Rectal smooth muscle tissue (tissue), 1 donor: ENCODE results near the gene DIRAS3.

ENCODE experiments used
- H3K27ac ChIP-seq: one replicate; pipeline ENCODE4 v1.7.0; 2013; ENCODE audit warnings: low read depth, low read length, inconsistent platforms
- H3K27me3 ChIP-seq: one replicate; pipeline ENCODE4 v1.7.0; 2013; ENCODE audit warnings: low read length; ENCODE audit not compliant: control insufficient read depth, insufficient read depth
- H3K36me3 ChIP-seq: one replicate; pipeline ENCODE4 v1.7.0; 2013; ENCODE audit warnings: low read length; ENCODE audit not compliant: control insufficient read depth, insufficient read depth
- H3K4me1 ChIP-seq: one replicate; pipeline ENCODE4 v1.7.0; 2013; ENCODE audit warnings: low read length; ENCODE audit not compliant: control insufficient read depth, insufficient read depth
- H3K4me3 ChIP-seq: one replicate; pipeline ENCODE4 v1.7.0; 2013; ENCODE audit warnings: low read length
- H3K9ac ChIP-seq: one replicate; pipeline ENCODE4 v1.7.0; 2013; ENCODE audit warnings: low read length

Gene DIRAS3

DNA sequence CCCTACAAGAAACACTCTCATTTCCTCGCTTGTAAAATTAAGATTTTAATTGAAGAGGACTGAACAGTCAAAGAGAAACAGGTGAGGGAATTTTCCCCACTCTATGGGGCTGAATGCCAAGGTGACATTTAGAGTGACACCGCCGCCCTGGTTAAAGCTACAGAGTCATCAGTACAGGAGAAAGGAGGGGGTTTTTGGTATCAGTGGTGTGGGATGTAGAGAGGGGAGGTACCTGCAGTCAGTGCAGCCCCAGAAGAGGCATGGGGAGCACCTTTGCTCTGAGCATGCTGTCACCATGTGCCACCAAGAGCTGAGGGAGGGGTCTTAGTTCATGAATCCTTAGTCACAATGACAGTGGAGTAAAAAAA, 2.8 kb downstream of the DIRAS3 start:
- no peaks in the 10 kb centered on the region for H3K36me3 ChIP-seq
- H3K27me3 ChIP-seq = no peaks in the 10 kb centered on the region
- H3K4me1 ChIP-seq = no peaks in the 10 kb centered on the region

DNA sequence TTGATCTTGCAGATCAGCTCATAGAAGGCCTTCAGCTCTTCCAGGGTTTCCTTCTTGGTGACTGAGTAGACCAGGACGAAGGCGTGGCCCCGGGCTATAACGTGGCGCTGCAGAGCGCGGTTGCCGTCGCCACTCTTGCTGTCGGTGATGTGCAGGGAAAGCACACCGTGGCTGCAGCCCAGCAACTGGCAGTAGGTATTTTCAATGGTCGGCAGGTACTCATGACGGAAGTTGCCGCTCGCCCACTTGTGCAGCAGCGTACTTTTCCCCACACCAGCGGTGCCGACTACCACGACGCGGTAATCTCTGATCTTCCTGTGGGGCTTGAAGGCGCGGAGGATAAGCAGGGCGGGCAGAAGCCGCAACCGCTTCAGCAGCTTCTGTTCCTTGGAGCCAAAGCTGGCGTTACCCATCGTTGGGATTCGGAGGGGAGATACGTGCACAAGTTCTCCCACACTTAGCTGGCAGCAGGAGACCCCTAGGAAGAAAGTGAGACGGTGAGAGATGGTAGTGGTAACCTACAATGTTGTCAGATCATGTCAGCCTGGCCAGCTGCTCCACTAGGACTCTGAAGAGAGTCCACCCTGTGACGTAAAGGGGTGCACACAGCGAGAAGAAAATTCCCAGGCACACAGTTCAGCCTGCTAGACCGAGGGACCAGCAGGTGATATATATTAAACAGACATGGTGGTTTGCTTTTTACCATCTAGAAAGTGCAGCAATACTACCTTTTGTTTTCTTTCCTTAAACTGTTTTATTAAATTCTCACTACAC, 3.4 kb downstream of the DIRAS3 start:
- Histone ChIP-seq H3K9ac (no peak overlapping the region), H3K27me3 (no peaks in the 10 kb centered on the region), H3K27ac (no peak overlapping the region), H3K36me3 (no peaks in the 10 kb centered on the region), H3K4me1 (no peaks in the 10 kb centered on the region), H3K4me3 (no peak overlapping the region)

More for the DNA sequence above, 2.8 kb downstream of the DIRAS3 start:
- no peak overlapping the region for H3K9ac ChIP-seq
- H3K4me3 ChIP-seq = no peak overlapping the region
- H3K27ac ChIP-seq = no peak overlapping the region

DNA sequence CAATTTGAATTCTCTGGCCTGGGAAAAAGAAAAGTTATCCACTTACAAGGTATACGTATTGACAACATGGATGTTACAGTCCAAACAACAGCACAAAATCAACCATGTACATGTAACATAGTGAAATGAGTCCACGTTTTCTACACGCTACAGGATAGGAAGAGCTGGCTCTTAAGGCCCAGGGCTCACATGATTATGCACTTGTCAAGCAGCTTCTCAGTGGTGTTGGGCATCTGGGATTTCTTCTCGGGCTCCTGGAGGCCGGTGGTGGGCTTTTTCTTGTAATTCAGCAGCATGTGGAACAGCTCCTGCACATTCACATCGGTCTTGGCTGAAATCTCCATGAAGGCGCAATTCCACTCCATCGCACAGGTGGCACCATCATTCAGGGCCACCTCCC, 4.0 kb downstream of the DIRAS3 start:
- no peaks in the 10 kb centered on the region for H3K27me3 ChIP-seq
- H3K4me1 ChIP-seq = no peaks in the 10 kb centered on the region
- no peaks in the 10 kb centered on the region for H3K36me3 ChIP-seq
- H3K9ac ChIP-seq = no peak overlapping the region
- H3K27ac ChIP-seq = no peak overlapping the region
- no peak overlapping the region for H3K4me3 ChIP-seq

DNA sequence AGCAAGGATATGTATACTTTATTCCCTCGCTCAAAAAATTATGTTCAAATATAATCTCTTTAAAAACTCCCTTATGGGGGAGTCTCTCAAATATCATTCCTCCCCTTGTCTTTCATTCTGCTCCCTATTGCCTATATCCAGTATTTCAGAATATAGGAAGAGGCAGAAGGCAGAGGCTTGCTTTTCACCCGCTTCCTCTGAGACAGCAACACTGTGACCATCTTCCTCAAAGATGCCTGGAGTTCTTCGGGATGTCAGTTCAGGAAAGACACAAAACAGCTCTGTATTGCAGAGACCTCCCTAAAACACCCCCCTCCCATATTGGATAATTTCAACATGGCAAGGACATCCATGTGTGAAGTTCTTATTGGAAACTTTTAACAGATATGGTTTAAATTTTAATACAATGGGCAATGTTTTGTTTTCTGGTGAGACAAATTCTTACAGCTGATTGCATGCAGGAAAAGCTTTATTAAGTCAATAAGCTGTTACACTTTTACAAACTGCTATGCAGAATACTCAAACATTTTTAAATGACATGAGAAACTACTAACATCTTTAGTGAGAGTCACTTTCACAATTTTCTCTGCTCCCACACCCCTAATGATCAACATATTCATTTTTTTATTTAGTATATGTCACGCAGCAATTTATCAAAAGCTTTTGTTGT, 4.8 kb downstream of the DIRAS3 start:
- no peak overlapping the region for H3K27ac ChIP-seq
- no peaks in the 10 kb centered on the region for H3K27me3 ChIP-seq
- H3K9ac ChIP-seq = no peak overlapping the region
- no peaks in the 10 kb centered on the region for H3K4me1 ChIP-seq
- H3K36me3 ChIP-seq = no peaks in the 10 kb centered on the region
- no peak overlapping the region for H3K4me3 ChIP-seq

DNA sequence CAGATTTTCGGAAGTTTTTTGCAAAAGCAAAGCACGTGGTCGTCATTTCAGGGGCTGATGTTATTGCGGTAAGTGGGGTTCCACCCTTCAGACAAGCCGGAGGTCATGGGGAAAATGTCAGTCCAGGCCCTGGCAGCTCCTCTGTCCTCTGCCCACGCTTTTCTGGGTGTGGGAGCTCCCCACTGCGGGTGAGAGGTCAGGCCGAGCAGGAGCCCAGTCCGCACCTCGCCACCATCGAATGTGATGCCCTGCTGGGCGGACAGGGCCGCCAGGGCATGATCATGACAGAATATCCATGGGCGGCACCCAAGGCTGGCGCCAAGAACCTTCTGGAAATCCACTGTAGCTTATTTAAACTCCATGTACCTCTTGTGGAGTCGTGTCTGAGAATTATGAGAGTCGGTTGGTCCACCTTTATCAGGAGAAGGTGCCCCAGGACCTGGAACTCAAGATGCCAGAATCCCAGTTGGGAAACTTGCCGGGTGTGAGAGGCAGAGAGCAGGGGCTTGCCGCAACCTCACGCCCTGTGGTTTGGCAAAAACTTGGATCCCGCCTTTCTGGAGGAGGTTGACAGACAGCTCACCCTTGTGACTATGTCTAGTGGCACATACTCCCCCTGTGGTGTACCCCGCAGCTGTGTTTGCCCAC, 6.9 kb downstream of the DIRAS3 start:
- Histone ChIP-seq H3K27me3 (no peaks in the 10 kb centered on the region), H3K36me3 (no peaks in the 10 kb centered on the region), H3K27ac (no peak overlapping the region), H3K4me1 (no peaks in the 10 kb centered on the region), H3K9ac (no peak overlapping the region), H3K4me3 (no peak overlapping the region)

DNA sequence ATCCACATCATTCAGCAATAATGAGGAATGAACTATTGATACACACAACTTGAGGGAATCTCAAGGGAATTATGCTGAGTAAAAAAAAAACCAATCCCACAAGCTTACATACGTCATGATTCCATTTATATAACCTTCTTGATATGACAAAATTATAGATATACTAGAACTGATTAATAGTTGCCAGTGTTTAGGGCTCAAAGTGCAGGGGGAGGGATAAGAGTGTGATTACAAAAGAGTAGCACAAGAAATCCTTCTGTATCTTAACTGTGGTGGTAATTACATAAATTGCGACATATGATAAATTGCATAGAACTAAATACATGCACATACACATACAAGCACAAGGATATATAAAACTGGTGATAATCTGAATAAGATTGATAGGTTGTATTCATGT, 13.5 kb downstream of the DIRAS3 start:
- no peak overlapping the region for H3K27ac ChIP-seq
- H3K36me3 ChIP-seq = no peaks in the 10 kb centered on the region
- no peak overlapping the region for H3K9ac ChIP-seq
- H3K4me3 ChIP-seq = no peak overlapping the region
- H3K4me1 ChIP-seq = no peaks in the 10 kb centered on the region
- H3K27me3 ChIP-seq = no peaks in the 10 kb centered on the region

DNA sequence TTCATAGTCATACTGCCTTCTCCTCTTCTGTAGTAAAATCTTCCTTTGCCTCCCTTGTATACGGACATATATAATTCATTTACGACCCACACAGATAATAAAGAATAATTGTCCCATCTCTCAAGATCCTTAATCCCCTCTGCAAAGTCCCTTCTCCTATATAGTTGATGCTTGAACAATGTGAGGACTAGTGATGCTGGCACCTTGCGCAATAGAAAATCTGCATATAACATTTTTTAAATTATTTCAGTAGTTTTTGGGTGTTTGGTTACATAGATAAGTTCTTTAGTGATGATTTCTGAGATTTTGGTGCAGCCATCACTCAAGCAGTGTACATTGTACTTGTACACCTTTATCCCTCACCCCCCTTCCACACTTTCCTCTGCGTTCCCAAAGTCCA, 21.0 kb downstream of the DIRAS3 start:
- no peak overlapping the region for H3K27ac ChIP-seq
- no peak overlapping the region for H3K4me3 ChIP-seq

DNA sequence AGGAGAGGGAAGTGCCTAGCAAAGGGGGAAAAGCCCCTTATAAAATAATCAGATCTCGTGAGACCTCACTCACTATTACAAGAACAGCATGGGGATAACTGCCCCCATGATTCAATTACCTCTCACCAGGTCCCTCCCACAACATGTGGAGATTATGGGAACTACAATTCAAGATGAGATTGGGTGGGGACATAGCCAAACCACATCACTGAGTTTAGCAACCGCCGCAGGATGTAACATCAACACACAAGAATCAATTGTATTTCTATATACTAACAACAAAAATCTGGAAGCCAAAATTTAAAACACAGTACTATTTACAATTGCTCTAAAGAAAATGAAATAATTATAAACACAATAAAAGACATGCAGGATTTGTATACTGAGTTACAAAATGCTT, 21.9 kb downstream of the DIRAS3 start:
- no peaks in the 10 kb centered on the region for H3K27me3 ChIP-seq
- H3K27ac ChIP-seq = no peak overlapping the region
- no peak overlapping the region for H3K9ac ChIP-seq
- no peak overlapping the region for H3K4me3 ChIP-seq
- no peaks in the 10 kb centered on the region for H3K4me1 ChIP-seq
- no peaks in the 10 kb centered on the region for H3K36me3 ChIP-seq

More for the DNA sequence above, 21.0 kb downstream of the DIRAS3 start:
- Histone ChIP-seq H3K27me3 (no peaks in the 10 kb centered on the region), H3K36me3 (no peaks in the 10 kb centered on the region), H3K9ac (no peak overlapping the region), H3K4me1 (no peaks in the 10 kb centered on the region)

DNA sequence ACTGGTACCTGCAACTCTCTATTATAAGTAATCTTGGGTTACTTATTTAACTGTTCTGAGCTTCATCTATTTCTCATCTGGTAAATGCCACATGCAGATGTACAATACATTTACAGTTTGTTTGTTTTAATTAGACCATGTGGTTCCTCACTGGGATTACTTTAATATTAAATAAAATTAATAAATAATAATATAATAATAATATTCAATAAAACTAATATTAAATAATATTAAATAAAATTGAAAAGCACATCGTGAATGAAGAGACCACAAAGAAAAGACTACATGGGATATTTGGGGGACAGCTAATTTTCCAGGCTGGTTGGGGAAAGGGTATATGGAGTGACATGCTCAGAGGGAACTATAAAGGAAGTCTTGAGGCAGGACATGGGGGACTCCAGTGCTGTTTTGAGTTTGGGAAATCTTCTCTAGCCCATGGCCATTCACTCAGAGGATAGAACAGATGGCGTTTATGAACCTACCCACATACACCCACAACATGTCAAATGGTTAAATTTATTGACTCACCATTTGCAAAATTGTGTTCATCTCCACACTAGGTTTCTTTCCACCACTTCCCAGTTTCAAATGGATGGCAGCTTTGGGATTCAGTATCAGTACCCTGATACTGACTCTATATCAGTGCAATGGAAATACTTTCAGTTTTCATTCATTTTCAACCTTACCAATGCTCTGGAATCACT, 25.6 kb downstream of the DIRAS3 start:
- Histone ChIP-seq H3K27me3 (no peaks in the 10 kb centered on the region), H3K4me1 (no peaks in the 10 kb centered on the region), H3K9ac (no peak overlapping the region), H3K4me3 (no peak overlapping the region), H3K36me3 (no peaks in the 10 kb centered on the region), H3K27ac (no peak overlapping the region)

DNA sequence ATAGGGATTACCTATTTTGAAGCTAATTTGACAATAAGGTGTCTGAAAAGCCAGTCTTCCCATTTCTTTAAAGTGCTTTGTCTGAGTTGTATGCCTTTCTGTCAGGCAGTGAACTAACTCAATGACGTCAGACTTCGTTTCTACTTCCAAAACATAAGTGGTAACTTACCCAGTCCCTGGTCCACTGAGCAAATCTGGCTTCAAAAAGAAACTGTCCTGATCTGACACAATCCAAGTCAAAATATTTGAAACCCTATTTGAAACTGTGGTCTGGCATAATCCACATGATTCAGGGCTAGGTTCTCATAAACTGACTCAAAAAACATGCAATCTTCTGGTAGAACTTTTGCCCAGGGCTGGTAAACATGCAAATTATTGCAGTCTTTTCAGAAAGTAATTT, 34.0 kb downstream of the DIRAS3 start:
- Histone ChIP-seq H3K4me3 (no peak overlapping the region), H3K27ac (no peak overlapping the region), H3K27me3 (no peaks in the 10 kb centered on the region), H3K4me1 (no peaks in the 10 kb centered on the region), H3K9ac (no peak overlapping the region), H3K36me3 (no peaks in the 10 kb centered on the region)

DNA sequence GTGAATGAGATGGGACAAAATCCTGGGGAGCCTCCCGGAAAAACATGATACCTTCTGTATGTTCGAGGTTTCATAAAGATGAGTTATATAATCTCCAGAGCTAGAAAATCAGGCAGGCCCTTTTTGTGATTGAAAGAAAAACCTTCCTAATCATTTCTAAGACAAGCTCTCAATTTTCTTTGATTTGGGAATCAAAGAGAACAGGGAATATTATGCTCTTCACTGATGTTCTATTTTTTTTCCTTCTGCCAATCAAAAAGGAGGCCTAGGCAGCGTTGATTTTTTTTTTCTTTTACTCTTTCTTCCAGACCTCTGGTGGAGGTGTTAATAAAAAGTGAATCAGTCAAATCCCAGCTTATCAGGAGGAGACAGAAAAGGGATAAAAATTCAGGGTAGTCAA, 34.5 kb downstream of the DIRAS3 start:
- H3K27me3 ChIP-seq = no peaks in the 10 kb centered on the region
- no peaks in the 10 kb centered on the region for H3K4me1 ChIP-seq

DNA sequence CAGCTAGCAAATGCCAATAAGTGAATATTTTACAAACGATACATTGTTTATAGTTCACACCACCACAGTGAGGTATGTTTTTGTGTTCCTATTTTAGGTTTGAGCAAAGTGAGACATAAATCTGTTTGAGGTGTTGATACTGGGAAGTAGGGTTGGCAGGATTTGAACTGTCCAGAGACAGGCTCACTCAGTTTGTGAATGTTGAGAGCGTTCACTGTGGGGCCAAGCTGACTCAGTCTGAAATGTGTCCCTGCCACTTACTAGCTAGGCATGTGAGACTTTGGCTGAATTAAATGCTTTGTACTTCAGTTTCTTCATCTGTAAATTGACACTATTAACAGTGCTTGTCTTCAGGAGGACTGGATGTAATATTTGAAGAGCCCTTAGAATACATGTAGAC, 35.1 kb downstream of the DIRAS3 start:
- H3K4me3 ChIP-seq = no peak overlapping the region

More for the DNA sequence above, 34.5 kb downstream of the DIRAS3 start:
- Histone ChIP-seq H3K9ac (no peak overlapping the region), H3K27ac (no peak overlapping the region), H3K36me3 (no peaks in the 10 kb centered on the region), H3K4me3 (no peak overlapping the region)

More for the DNA sequence above, 35.1 kb downstream of the DIRAS3 start:
- Histone ChIP-seq H3K27ac (no peak overlapping the region), H3K36me3 (no peaks in the 10 kb centered on the region), H3K4me1 (no peaks in the 10 kb centered on the region), H3K27me3 (no peaks in the 10 kb centered on the region), H3K9ac (no peak overlapping the region)
